RWPE2 (cell line): ENCODE results near the gene LPCAT1.

ENCODE experiments used
- ATAC-seq: fragments of 200-7000 bp; cut with Tn5 transposase; 3 replicates; pipeline ENCODE4 v1.9.1; 2021; ENCODE audit warnings: low read depth
- DNase-seq: peaks from one replicate; pipeline ENCODE4 v3.0.0-alpha.2; 2020; ENCODE audit warnings: low spot score
- H3K27ac ChIP-seq: fragments of 450-650 bp; 2 replicates; pipeline ENCODE4 v1.5.1; 2017; ENCODE audit warnings: mild to moderate bottlenecking; ENCODE audit not compliant: poor library complexity, severe bottlenecking
- H3K27me3 ChIP-seq: fragments of 250-450 bp; sonication (Bioruptor Pico); 2 replicates; pipeline ENCODE4 v1.5.1; 2021; ENCODE audit warnings: mild to moderate bottlenecking, moderate library complexity; ENCODE audit not compliant: insufficient read depth, poor library complexity, severe bottlenecking
- H3K36me3 ChIP-seq: fragments of 250-450 bp; sonication (Bioruptor Pico); 2 replicates; pipeline ENCODE4 v1.5.1; 2020; ENCODE audit warnings: low read depth, mild to moderate bottlenecking, moderate library complexity
- H3K4me1 ChIP-seq: fragments of 250-450 bp; sonication (Bioruptor Pico); 2 replicates; pipeline ENCODE4 v1.5.1; 2021; ENCODE audit warnings: mild to moderate bottlenecking, moderate library complexity; ENCODE audit not compliant: insufficient read depth, poor library complexity, severe bottlenecking
- H3K4me3 ChIP-seq: fragments of 250-450 bp; sonication (Bioruptor Pico); 2 replicates; pipeline ENCODE4 v1.5.1; 2021; ENCODE audit warnings: mild to moderate bottlenecking, moderate library complexity; ENCODE audit not compliant: severe bottlenecking
- H3K9me3 ChIP-seq: fragments of 250-450 bp; sonication (Bioruptor Pico); 2 replicates; pipeline ENCODE4 v1.5.1; 2021; ENCODE audit warnings: mild to moderate bottlenecking, moderate library complexity; ENCODE audit not compliant: severe bottlenecking
- CTCF ChIP-seq: fragments of 450-650 bp; IDR thresholded peaks from one replicate; pipeline ENCODE4 v1.5.1; 2017; ENCODE audit warnings: mild to moderate bottlenecking, moderate library complexity; ENCODE audit not compliant: poor library complexity, severe bottlenecking

LPCAT1 gene

DNA sequence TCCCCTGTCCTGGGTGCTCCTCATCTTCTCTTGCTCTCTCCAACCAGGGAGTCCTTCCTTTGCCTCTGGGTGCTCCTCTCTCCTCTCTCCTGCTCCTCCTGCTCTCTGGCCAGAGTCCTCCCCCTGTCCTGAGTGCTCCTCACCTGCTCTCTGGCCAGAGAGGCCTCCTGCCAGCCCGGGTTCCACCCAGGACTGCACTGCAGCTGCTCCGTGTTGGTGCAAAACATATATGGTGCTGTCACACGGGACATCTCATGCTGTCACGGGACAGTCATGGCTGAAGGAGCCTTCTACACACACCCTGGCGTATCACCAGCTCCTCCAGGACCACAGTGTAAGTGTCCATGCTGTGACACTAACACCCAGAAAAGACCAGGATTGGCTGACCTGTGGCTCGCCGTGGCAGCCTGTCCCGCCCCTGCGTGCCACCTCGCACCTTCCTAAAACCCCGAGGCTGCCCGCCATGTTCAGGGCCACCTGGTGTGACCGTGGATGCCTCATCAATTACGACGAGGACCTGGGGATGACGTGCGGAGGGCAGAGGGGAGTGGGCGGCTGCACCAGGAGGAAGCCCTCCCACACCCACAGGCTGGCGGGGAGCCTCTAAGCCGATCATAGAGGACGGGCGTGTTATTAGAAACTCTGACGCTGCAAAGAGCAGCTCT, 50.7 kb downstream of the LPCAT1 start:
- Histone ChIP-seq H3K27ac (no peak overlapping the region), H3K9me3 (no peaks in the 10 kb centered on the region), H3K27me3 (no peaks in the 10 kb centered on the region), H3K4me3 (no peak overlapping the region), H3K36me3 (peaks cover 76% of the 10 kb centered on the region), H3K4me1 (no peaks in the 10 kb centered on the region)
- no peak for TF ChIP-seq CTCF
- ATAC-seq: no peak
- DNase-seq: peak; percentile 67

DNA sequence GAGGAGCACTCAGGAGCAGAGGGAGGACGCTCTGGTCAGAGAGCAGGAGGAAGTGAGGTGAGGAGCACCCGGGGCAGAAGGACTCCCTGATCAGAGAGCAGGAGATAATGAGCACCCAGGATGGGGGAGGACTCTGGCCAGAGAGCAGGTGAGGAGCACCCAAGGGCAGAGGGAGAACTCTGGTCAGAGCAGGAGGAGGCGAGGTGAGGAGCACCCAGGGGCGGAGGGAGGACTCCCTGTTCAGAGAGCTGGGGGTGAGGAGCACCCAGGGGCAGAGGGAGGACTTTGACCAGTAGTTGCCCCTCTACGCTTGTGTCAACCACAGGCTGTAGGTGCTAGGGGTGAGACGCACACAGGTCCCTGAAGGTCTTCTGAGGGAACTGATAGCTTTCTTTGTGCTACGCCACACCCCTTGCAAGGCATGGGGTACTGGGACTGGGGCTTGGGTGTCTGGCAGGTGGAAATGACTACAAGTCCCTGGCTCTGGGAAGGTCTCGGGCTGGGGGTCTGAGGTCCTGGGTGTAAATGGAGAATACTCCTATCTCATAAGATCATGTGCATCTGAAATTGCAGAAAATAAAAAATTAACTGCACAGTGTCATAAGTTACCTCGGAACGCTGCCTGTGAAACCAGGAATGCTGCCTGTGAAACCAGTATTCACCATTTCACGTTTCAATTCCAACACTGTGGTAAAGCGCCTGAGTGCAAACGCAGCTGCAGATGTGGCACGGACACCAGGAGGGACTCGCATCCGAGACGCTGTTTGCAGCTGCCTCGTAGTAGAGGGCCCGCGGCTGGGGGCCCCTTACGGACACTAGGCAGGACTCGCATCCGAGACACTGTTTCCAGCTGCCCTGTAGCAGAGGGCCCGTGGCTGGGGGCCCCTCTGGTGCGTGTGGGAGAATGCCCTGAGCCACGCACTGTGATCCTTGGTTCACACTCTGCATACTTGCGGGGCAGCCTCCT, 51.5 kb downstream of the LPCAT1 start:
- peaks cover 75% of the 10 kb centered on the region for H3K36me3 ChIP-seq
- ATAC-seq: no peak

GRCh38 chr5:1471240-1471853, 52.4 kb downstream of the LPCAT1 start:
- ATAC-seq (no peak), DNase-seq (peak; percentile 54)
- Histone ChIP-seq H3K4me3 (no peak overlapping the region), H3K36me3 (peaks cover 74% of the 10 kb centered on the region), H3K9me3 (no peaks in the 10 kb centered on the region), H3K27me3 (no peaks in the 10 kb centered on the region), H3K27ac (no peak overlapping the region), H3K4me1 (no peaks in the 10 kb centered on the region)
- TF ChIP-seq CTCF: no peak

More for the DNA sequence above, 51.5 kb downstream of the LPCAT1 start:
- Histone ChIP-seq H3K27ac (no peak overlapping the region), H3K4me3 (no peak overlapping the region), H3K27me3 (no peaks in the 10 kb centered on the region), H3K4me1 (no peaks in the 10 kb centered on the region), H3K9me3 (no peaks in the 10 kb centered on the region)
- no peak for TF ChIP-seq CTCF
- peak; percentile 58 for DNase-seq

GRCh38 chr5:1470762-1471211, 53.0 kb downstream of the LPCAT1 start:
- no peak for TF ChIP-seq CTCF
- H3K27me3 ChIP-seq: no peaks in the 10 kb centered on the region
- no peaks in the 10 kb centered on the region for H3K9me3 ChIP-seq
- no peak overlapping the region for H3K27ac ChIP-seq
- H3K4me3 ChIP-seq: no peak overlapping the region
- H3K36me3 ChIP-seq: peaks cover 74% of the 10 kb centered on the region
- no peak for ATAC-seq
- H3K4me1 ChIP-seq: no peaks in the 10 kb centered on the region
- peak; percentile 71 for DNase-seq
